K562 (cell line): ENCODE data around the gene CHMP4B.

Source experiments
- HCFC1 ChIP-seq: IDR thresholded peaks from 2 replicates; pipeline ENCODE4 v1.6.1; 2012; ENCODE audit warnings: low read depth, low read length, improper control_type of control experiment
- SMAD3 ChIP-seq: fragments of 450-650 bp; formaldehyde crosslinking; conservative IDR thresholded peaks from 2 replicates; pipeline ENCODE4 v1.4.0; 2020; ENCODE audit warnings: mild to moderate bottlenecking
- ZNF79 ChIP-seq: fragments of 250-450 bp; sonication (Bioruptor Pico); IDR thresholded peaks from 2 replicates; pipeline ENCODE4 v1.4.0; 2020; ENCODE audit warnings: low read depth, mild to moderate bottlenecking, moderate library complexity
- ZZZ3 ChIP-seq: fragments of 450-650 bp; IDR thresholded peaks from 2 replicates; pipeline ENCODE4 v1.6.1; 2016; ENCODE audit warnings: antibody characterized with exemption, mild to moderate bottlenecking, moderate library complexity

GRCh38 chr20:33812152-33812849 lies 1.2 kb downstream of the CHMP4B start:
- TF ChIP-seq ZNF79 (CRISPR knock-in tag) (no peak), SMAD3 (CRISPR knock-in tag) (no peak), ZZZ3 (no peak), HCFC1 (no peak)
